Smooth muscle cell (in vitro differentiated cells): ENCODE measurements around the gene MAGEB5. TPM values are rescaled to one million over a fixed set of nuclear protein-coding genes. Genes with fewer than 3 reads are reported as not detected.

Source experiments
- DNase-seq: peaks from one replicate; lab custom pipeline; 2025; ENCODE audit not compliant: unreplicated experiment; lab: John Stamatoyannopoulos, UW
- H2AFZ ChIP-seq: fragments of 200-600 bp; sonication (generic); 2 replicates; pipeline ENCODE4 v1.6.0; 2016; ENCODE audit warnings: antibody characterized with exemption, low read depth, mild to moderate bottlenecking
- H3F3A ChIP-seq: fragments of 200-600 bp; sonication (generic); 2 replicates; pipeline ENCODE4 v1.6.0; 2017; ENCODE audit warnings: antibody characterized with exemption, low read depth
- H3K27ac ChIP-seq: fragments of 200-600 bp; sonication (generic); 2 replicates; pipeline ENCODE4 v1.5.1; 2016; ENCODE audit warnings: low read depth, mild to moderate bottlenecking
- H3K27me3 ChIP-seq: fragments of 200-600 bp; sonication (generic); 2 replicates; pipeline ENCODE4 v1.6.1; 2016; ENCODE audit warnings: low read depth, mild to moderate bottlenecking
- H3K36me3 ChIP-seq: fragments of 200-600 bp; sonication (generic); 2 replicates; pipeline ENCODE4 v1.5.1; 2016; ENCODE audit warnings: low read depth
- H3K4me1 ChIP-seq: fragments of 200-600 bp; sonication (generic); 2 replicates; pipeline ENCODE4 v1.5.1; 2016; ENCODE audit warnings: low read depth
- H3K4me2 ChIP-seq: fragments of 200-600 bp; sonication (generic); 2 replicates; pipeline ENCODE4 v1.6.0; 2016; ENCODE audit warnings: mild to moderate bottlenecking
- H3K4me3 ChIP-seq: fragments of 200-600 bp; sonication (generic); 2 replicates; pipeline ENCODE4 v1.5.1; 2016; ENCODE audit warnings: mild to moderate bottlenecking
- H3K79me2 ChIP-seq: fragments of 200-600 bp; sonication (generic); 2 replicates; pipeline ENCODE4 v1.6.0; 2016; ENCODE audit warnings: low read depth, mild to moderate bottlenecking
- H3K9ac ChIP-seq: fragments of 200-600 bp; sonication (generic); 2 replicates; pipeline ENCODE4 v1.6.0; 2016; ENCODE audit warnings: low read depth
- H3K9me3 ChIP-seq: fragments of 200-600 bp; sonication (generic); replicated peaks from 2 replicates; pipeline ENCODE4 v1.5.1; 2016; ENCODE audit warnings: low read depth
- H4K20me1 ChIP-seq: fragments of 200-600 bp; sonication (generic); 2 replicates; pipeline ENCODE4 v1.6.0; 2016; ENCODE audit warnings: low read depth
- WGBS: methylation state at CpG from one replicate; pipeline ENCODE4 v1.1.7; 2016; ENCODE audit warnings: low lambda C conversion rate; 5-methylcytosine and 5-hydroxymethylcytosine counted together
- polyA plus RNA-seq: library from polyadenylated mRNA; unstranded; fragments of >200 nt; fragmentation: Nextera tagmentation; extraction: Ambion mirVana; gene quantifications from 2 replicates; pipeline ENCODE4 v1.2.1, GENCODE V29; 2016
- total RNA-seq: library from RNA; depleted of rRNA; stranded (reverse); fragments of >200 nt; gene quantifications from 2 replicates; pipeline ENCODE4 v1.2.3, GENCODE V29; 2014
- TF ChIP-seq, protein P1 (sequence below): fragments of 200-600 bp; sonication (generic); IDR thresholded peaks from 2 replicates; pipeline ENCODE4 v1.5.1; 2017; ENCODE audit warnings: borderline replicate concordance, mild to moderate bottlenecking, antibody characterized with exemption; ENCODE audit not compliant: insufficient read depth, poor library complexity, severe bottlenecking

MAGEB5 gene
- total and polyA plus RNA-seq, 2 experiments from 2014 or later: not detected

DNA sequence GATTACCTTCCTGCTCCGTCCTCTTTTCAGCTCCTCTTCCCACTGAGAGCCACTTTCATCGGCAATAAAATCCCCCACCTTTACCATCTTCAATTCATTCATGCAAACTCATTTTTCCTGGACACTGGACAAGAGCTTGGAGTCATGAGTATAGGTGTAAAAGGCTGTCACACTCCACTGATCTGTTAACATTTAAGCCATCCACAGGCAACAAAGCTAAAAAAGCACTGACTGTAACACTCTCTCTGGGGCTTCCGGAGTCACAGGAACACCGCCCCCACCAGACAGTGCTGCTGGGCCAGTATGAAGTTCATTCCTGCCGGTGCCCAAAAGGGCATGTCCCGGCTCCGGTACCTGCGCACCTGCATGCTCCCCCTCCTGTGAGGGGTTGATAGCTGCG is 38.5 kb downstream of the MAGEB5 start:
- Histone ChIP-seq H3K36me3 (no peaks in the 10 kb centered on the region), H3K27me3 (no peaks in the 10 kb centered on the region), H4K20me1 (no peaks in the 10 kb centered on the region), H3K9me3 (no peaks in the 10 kb centered on the region), H3K79me2 (no peaks in the 10 kb centered on the region), H3F3A (no peaks in the 10 kb centered on the region), H3K4me1 (no peaks in the 10 kb centered on the region), H3K4me2 (no peak overlapping the region), H3K27ac (no peak overlapping the region), H3K4me3 (no peak overlapping the region), H2AFZ (no peak overlapping the region), H3K9ac (no peak overlapping the region)
- no peak for DNase-seq
- WGBS: 86% methylated on average over 9 of the region's 9 CpGs
- TF ChIP-seq, protein P1, sequence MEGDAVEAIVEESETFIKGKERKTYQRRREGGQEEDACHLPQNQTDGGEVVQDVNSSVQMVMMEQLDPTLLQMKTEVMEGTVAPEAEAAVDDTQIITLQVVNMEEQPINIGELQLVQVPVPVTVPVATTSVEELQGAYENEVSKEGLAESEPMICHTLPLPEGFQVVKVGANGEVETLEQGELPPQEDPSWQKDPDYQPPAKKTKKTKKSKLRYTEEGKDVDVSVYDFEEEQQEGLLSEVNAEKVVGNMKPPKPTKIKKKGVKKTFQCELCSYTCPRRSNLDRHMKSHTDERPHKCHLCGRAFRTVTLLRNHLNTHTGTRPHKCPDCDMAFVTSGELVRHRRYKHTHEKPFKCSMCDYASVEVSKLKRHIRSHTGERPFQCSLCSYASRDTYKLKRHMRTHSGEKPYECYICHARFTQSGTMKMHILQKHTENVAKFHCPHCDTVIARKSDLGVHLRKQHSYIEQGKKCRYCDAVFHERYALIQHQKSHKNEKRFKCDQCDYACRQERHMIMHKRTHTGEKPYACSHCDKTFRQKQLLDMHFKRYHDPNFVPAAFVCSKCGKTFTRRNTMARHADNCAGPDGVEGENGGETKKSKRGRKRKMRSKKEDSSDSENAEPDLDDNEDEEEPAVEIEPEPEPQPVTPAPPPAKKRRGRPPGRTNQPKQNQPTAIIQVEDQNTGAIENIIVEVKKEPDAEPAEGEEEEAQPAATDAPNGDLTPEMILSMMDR: no peak

DNA sequence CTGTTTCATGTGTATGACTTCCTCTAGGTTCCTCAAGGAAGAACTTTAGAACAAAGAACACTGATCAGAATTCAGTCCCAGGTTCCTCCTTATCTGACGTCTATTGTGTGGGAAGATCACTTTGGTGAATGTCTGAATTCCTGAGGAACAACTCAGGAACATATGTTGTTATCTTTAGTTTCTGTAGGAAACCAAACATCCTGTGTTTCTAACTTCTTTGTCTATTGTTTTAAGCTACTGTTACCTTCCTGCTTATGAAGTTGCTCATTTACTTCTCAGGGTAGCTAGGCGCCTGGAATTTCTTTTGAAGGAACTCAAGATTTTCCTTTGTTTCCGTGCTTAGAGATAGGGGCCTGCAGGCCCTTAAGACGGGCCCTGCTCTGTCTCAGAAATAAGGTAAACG is 46.2 kb downstream of the MAGEB5 start:
- H3K27ac ChIP-seq: peak overlapping the region; percentile 31
- H3F3A ChIP-seq: no peaks in the 10 kb centered on the region
- H3K4me3 ChIP-seq: no peak overlapping the region
- no peak overlapping the region for H3K9ac ChIP-seq
- TF ChIP-seq, protein P1: no peak
- WGBS: 60% methylated on average over 5 of the region's 5 CpGs
- H3K4me1 ChIP-seq: no peaks in the 10 kb centered on the region
- no peaks in the 10 kb centered on the region for H4K20me1 ChIP-seq
- no peaks in the 10 kb centered on the region for H3K27me3 ChIP-seq
- H3K9me3 ChIP-seq: no peaks in the 10 kb centered on the region
- no peak overlapping the region for H2AFZ ChIP-seq
- DNase-seq: no peak
- H3K79me2 ChIP-seq: no peaks in the 10 kb centered on the region
- H3K4me2 ChIP-seq: no peak overlapping the region
- no peaks in the 10 kb centered on the region for H3K36me3 ChIP-seq

Other genes starting within 250 kb of the MAGEB5 start
- not detected in 2 replicates for gene MAGEB18, start 77.8 kb upstream of the MAGEB5 start, total RNA-seq
- not detected in 2 replicates for gene MAGEB18, start 77.8 kb upstream of the MAGEB5 start, polyA plus RNA-seq
- not detected in 2 replicates for gene MAGEB6B, start 55.6 kb upstream of the MAGEB5 start, total RNA-seq
- gene MAGEB6B, start 55.6 kb upstream of the MAGEB5 start, polyA plus RNA-seq: not detected in 2 replicates
- not detected in 2 replicates for gene MAGEB6, start 23.7 kb upstream of the MAGEB5 start, total RNA-seq
- not detected in 2 replicates for gene MAGEB6, start 23.7 kb upstream of the MAGEB5 start, polyA plus RNA-seq